ENCODE results near the gene SNX33. TPM values are rescaled to one million over a fixed set of nuclear protein-coding genes. Genes with fewer than 3 reads are reported as not detected.
A peak's percentile ranks its signal among the peaks of the same experiment; 100 is the strongest.

SNX33 gene
- total and polyA plus RNA-seq, 12 donors = 10.1 to 41.4 (median 19.3) TPM

GRCh38 chr15:75649045-75649761 is 1.5 kb downstream of the SNX33 start:
- intact Hi-C loops (cut with DNase I) = no loop called here
- TF ChIP-seq, protein P1, sequence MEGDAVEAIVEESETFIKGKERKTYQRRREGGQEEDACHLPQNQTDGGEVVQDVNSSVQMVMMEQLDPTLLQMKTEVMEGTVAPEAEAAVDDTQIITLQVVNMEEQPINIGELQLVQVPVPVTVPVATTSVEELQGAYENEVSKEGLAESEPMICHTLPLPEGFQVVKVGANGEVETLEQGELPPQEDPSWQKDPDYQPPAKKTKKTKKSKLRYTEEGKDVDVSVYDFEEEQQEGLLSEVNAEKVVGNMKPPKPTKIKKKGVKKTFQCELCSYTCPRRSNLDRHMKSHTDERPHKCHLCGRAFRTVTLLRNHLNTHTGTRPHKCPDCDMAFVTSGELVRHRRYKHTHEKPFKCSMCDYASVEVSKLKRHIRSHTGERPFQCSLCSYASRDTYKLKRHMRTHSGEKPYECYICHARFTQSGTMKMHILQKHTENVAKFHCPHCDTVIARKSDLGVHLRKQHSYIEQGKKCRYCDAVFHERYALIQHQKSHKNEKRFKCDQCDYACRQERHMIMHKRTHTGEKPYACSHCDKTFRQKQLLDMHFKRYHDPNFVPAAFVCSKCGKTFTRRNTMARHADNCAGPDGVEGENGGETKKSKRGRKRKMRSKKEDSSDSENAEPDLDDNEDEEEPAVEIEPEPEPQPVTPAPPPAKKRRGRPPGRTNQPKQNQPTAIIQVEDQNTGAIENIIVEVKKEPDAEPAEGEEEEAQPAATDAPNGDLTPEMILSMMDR (IDR thresholded peaks at IDR 0.05) = no peak
- TF ChIP-seq POLR2A (IDR thresholded peaks at IDR 0.05) = no peak
- Histone ChIP-seq H3K9me3 (replicated peaks in 1 of 3) (no peaks in the 10 kb centered on the region), H3K4me3 (peak overlapping the region in 2 of 4 donors; percentile 71 to 99), H3K4me1 (replicated peaks in 1 of 2) (peaks cover 39 to 65% of the 10 kb centered on the region in 2 donors), H3K27ac (peak overlapping the region in 3 of 5 donors; percentile 95 to 98 (median 97)), H3K27me3 (no peaks in the 10 kb centered on the region), H3K36me3 (replicated peaks in 1 of 2) (no peaks in the 10 kb centered on the region)
- DNase-seq = no peak
- WGBS, 4 donors = 79 to 100% (median 88%) methylated on average over 8 to 19 of the region's 19 CpGs

GRCh38 chr15:75649848-75650247 is 2.1 kb downstream of the SNX33 start:
- Histone ChIP-seq H3K9me3 (replicated peaks in 1 of 3) (no peaks in the 10 kb centered on the region), H3K27me3 (no peaks in the 10 kb centered on the region), H3K27ac (peak overlapping the region in 2 of 5 donors; percentile 30 to 98), H3K36me3 (replicated peaks in 1 of 2) (no peaks in the 10 kb centered on the region), H3K4me1 (replicated peaks in 1 of 2) (peaks cover 39 to 71% of the 10 kb centered on the region in 2 donors), H3K4me3 (peak overlapping the region in 1 of 4 donors; percentile 71)
- TF ChIP-seq, protein P1 (IDR thresholded peaks at IDR 0.05) = no peak
- TF ChIP-seq POLR2A (IDR thresholded peaks at IDR 0.05) = no peak
- DNase-seq = no peak
- intact Hi-C loops (cut with DNase I) = no loop called here
- WGBS, 4 donors = 89 to 94% (median 91%) methylated on average over 18 of the region's 18 CpGs

- WGBS, 4 donors = 26 to 51% (median 29%) methylated on average over 5 to 9 of the region's 9 CpGs
- no peaks in the 10 kb centered on the region for H3K27me3 ChIP-seq
- H3K9me3 ChIP-seq (replicated peaks in 1 of 3) = no peaks in the 10 kb centered on the region
- H3K4me1 ChIP-seq (replicated peaks in 1 of 2) = peaks cover 39 to 77% of the 10 kb centered on the region in 2 donors
- TF ChIP-seq POLR2A (IDR thresholded peaks at IDR 0.05) = no peak
- TF ChIP-seq, protein P1 (IDR thresholded peaks at IDR 0.05) = no peak
- H3K4me3 ChIP-seq = peak overlapping the region in 1 of 4 donors; percentile 71
- peak overlapping the region in 4 of 5 donors; percentile 58 to 98 (median 68) for H3K27ac ChIP-seq
- no peaks in the 10 kb centered on the region for H3K36me3 ChIP-seq (replicated peaks in 1 of 2)
- DNase-seq = peak; percentile 85 to 96 (median 93)
- intact Hi-C loops (cut with DNase I) = no loop called here
Measured at GRCh38 chr15:75650908-75651809, 3.4 kb downstream of the SNX33 start.

Measured in adrenal gland (tissue), 12 donors.